HL-60/S4 treated with phorbol 12-myristate 13-acetate at 8.2 ng/mL for 4 days and 3 days (cell line): ENCODE results near the gene ADRA2B.
"Not testable (repeated sequence)": the region's sequence is repeated elsewhere in the genome, so short reads cannot be mapped to it uniquely, and the experiment has no call there.

ENCODE experiments used
- in situ Hi-C: fragments of 300-500 bp; cut with MboI; formaldehyde crosslinking; loops from 2 replicates; pipeline ENCODE4 v1.15.0; 2022; ENCODE audit warnings: low sequenced_read_pairs

ADRA2B gene

DNA sequence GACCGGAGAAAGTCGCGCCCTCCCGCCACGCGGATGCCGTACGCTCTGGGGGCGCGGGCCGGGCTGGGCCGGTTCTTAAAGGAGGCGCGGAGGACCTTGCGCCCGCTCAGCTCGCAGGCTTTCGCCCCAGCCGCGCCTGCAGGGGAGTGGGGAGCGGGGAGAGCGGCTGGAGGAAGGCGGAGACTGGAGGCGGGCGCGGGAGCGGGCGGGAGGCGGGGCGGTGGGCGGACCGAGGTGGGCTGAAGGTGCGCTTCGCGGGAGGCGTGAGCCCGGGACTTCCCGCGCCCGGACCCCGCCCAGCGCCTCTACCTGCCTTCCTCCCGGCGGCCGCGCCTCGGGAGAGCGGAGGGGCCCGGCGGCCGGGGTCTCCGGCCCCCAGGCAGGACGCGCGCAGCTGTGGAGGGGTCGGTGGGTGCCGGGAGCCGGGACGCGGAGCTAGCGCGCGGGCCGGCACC is at the start of gene ADRA2B:
ADRA2B (minus strand) TSS at position 148 of the 455 bp plus-strand sequence. CDS start 422 bp downstream, outside the sequence.
- in situ Hi-C loops = loop anchor here (25.0 kb wide), 1 partner anchor 104 kb away; no protein-coding TSS in a partner anchor

DNA sequence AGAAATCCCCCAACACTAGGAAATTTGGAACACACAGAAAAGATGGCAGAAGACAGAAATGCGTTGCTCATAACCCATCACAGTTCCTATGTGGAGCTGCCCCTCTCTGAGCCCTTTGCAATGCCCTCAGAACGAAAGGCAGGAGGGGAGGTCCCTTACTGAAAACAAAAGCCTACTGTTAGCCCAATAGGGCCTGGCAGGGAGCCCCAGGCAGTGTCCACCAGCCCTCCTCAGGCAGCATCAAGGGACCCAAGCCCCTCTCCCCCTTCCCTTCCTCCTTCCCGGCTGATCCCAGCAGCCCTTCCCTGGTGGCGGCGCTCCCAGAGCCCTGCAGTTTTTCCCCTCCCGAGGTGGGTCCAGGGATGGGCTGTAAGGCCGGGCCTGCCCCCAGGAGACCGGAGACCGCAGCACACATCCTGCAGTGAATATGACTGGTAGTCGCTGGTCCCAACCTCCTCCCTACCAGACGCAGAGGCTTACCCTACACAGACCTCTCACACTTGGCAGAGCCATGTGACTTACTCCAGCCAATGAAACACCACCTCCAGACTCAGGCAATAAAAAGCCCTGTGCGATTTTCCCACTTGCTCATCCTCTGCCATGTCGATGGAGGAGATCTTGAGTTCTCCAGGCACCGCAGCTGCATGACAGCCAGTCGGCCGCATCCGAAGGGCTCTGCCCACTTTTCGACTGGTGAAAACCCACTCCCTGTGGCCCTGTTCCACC is 48.3 kb upstream of the ADRA2B start:
- in situ Hi-C loops = no loop called here

DNA sequence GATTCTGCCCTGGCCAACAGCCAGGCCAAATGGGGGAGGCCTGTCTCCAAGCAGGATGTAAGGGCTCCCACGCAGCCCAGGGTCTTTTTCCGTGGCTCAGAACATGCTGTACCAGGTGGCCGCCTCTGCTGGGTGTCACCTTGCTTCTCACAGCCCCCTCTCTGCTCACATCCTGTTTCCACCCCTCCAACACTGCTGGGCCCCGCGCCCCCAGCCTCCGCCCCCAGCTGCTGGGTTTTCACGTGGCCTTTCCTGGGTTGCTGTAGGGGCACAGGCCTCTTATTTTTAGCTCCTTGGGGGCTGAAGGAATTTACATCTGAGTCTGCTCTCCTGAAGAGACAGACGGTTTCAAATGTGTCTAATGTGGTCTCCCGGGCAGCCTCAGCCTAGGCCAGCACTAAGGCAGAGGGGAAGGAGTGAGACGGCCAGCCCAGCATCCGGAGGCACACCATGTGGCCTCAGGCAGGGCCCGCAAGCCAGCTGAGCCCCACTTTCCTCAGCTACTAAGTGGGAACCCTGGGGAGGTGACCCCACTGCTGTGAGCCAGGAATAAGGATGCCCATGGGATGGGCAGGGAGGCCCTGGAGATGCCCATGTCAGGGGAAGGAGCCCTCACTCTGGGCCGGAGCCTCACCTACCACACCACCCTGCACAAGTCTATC is 47.5 kb upstream of the ADRA2B start:
- in situ Hi-C loops = no loop called here

DNA sequence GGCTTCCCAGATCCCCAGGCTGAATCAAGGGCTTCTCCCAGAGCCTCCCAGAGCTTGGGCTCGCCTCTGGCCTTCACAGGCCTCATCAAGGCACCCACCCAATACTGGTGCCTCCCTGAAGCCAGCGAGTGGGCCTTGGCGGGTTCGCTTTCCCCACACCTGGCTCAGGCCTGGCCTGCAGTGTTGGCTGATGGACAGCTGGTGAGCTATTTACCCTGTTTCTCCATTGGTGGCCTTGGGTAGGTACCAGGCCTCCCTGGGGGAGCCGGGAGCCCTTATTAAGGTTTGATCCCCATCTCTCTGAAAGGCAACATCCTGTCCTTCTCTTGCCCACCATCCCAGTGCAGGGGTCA is 47.0 kb upstream of the ADRA2B start:
- in situ Hi-C loops = no loop called here

DNA sequence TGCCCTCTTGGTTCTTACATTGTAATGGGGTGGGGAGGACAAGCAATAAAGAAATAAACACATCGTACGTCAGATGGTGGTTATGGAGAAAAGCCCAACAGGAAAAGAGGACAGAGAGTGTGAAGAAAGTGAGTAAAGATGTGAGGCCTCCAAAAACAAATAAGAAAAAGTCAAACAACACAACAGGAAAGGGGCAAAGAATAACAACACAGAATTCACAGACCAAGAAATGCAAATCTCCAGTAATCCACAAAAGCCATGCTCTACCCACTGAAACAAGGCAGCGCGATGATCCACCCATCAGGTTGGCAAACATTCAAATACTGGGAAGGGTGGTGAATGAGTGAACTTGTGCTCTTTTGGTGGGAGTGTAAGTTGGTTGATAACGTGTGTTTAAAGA is 45.5 kb upstream of the ADRA2B start:
- in situ Hi-C loops = no loop called here

DNA sequence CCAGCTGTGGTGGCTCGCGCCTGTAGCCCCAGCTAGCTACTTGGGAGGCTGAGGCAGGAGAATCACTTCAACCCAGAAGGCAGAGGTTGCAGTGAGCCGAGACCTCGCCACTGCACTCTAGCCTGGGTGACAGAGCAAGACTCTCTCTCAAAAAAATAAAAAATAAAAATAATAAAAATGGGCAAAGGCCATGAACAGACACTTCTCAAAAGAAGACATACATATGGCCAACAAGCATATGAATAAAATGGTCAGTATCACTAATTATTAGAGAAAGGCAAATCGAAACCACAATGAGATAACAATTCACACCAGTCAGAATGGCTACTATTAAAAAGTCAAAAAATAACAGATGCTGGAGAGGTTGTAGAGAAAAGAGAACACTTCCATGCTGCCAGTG is 44.0 kb upstream of the ADRA2B start:
- in situ Hi-C loops = not testable (repeated sequence)

DNA sequence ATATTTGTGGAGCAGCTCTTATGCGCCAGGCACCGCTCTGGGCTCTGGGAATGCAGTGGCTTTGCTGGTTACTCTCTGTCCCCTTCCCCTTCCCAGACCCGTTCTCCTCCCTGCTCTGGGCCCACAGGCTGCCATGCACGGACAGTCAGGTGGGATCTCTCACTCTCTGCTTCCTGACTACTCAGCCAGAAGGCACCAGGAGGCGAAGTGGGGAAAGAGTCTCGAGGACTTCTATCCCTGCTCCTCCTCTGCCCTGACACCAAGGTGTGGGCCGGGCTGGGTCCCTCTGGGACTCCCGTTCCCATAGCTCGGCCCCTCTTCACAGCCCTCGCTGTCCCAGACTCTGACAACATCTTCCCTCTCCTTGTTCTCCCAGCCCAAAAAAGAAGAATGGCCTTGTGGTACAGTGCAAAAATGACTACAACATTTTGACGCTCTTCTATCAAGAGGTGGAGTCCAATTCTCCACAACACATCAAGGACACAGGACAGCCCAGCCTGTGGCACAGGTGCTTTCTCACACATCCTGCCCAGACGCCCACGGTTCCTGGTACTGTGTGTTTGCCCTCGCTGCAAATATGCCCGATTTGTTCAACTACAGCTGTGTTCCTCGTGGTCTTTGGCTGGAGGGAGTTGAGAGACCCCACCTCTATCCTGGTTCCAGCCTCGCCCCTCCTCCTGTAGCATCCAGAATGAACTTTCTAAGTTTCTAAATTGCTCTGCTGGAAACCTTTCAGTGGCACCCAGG is 42.9 kb upstream of the ADRA2B start:
- in situ Hi-C loops = no loop called here

DNA sequence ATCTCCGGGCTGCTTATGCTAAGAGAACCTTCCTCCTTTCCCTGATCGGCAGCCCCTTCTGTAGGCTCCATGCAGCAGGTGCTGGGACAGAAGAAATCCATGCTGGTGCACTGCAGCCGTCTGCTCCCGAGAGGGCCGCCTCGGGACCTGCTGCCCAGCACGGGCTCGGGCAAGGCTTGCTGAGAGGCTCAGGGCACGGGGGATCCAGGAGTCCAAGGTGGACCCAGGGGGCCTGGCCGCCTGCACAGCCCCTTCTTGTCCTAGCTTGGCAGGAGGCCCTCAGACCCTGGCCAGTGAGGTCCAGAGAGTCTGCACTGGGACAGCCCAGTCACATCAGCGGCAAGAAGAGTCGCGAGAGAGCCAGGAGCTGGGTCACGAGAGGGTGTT is 42.2 kb upstream of the ADRA2B start:
- in situ Hi-C loops = no loop called here

DNA sequence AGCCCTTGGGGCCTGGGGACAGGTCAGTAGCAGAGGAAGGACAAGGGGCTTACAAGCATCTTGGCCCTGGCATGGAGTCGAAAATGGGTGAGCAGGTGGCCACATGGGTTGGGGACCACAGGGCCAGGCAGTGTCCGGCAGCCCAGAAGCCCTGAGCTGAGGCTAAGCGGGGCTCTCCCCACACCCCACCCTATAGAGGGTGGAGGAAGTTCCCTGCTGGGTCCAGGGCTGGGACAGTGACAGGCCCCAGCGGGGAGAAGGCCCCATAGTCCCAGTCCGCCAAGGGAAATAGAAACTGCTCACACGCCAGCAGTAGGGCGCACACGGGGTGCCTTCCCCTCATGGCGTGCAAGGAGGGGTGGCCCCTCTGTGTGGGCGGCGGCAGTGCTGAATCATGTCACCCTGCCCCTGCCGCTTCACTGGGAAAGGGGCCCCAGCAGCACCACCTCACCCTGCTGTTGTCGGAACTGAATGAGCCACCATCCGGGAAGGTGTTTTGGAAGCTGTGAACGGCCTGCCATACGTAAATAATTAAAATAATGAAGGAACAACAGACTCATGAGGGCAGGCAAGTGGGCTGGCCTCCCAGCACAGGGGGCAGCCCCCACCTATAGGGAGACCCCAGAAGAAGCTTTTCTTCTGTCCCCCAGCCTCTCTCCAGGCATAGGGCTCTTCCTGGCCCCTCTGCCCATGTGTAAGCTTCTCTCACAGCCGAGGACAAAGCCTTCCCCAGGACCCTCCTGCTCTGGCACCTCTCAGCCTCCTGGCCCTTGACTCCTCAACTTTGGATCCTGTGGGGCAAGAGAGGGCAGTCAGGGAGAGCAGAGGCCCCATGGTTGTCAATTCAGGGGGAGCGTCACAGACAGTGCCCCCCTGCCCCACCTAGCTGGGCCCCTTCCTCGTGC is 41.5 kb upstream of the ADRA2B start:
- in situ Hi-C loops = no loop called here

DNA sequence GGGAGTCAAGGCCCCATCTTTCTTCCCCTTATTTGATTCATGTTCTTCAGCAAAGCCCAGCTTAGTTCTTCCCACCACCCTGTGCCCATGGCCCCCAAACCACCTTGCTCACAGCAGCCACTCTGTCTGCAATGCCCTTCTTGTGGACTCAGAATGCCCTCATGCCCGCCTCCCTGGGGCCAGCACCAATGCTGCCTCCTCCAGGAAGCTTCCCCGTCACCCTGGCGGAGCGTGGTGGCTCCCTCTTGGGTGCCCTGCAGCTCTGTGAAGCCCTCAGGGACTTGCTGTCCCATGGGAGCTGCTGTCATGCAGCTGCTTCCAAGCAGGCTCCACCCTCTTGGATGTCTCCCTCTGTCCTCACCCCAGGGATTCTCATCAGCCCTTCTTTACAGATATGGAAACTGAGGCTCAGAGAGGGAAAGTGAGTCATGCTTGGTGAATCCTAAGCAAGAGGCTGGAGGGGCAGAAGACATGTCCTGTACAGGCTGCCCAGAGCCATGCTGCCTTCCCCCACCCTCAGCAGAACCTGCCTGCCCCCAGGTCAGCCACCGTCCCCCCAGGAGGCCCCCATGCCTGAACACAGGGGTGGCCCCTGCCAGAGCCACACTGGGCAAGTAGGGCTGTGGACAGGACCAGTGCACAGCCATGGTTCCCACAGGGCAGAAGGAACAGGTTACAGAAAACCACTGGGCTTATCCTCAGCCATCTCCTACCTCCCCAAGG is 40.7 kb upstream of the ADRA2B start:
- in situ Hi-C loops = no loop called here

DNA sequence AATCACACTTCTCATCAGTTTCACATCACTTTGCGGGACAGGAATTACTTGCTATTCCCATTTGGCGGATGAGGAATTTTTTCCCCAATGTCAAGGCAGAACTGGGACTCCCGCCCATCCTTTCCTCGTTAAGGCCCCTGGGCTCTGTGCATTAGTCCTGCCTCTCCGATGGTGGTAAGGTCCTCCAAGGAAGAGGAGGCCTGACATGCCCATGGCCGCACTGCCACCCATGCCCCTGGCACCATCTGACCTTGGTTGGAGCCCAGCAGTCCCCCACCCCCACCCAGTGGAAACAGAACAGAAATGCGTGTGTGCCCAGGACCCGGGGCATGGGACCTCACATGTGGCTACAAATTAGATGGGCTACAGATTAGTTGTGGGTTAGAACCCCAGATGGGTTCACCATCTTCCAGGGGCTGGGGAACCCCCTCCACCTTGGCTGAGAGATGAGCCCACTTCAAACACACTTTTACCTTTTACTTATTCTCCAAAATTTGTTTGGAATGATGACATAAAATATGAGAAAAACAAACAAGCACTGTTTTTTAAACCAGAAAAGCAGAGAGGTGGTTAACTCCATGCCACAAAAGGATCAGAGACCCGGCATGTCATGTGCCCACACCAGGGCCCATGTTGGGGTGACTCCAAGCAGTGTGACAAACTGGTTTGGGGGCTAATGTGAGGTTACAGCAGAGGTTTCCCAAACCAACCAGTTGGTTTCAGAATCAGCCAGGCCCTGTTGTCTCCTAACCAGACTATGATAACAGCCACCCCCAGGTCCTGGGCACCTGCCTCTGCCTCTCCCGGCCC is 39.8 kb upstream of the ADRA2B start:
- in situ Hi-C loops = no loop called here

DNA sequence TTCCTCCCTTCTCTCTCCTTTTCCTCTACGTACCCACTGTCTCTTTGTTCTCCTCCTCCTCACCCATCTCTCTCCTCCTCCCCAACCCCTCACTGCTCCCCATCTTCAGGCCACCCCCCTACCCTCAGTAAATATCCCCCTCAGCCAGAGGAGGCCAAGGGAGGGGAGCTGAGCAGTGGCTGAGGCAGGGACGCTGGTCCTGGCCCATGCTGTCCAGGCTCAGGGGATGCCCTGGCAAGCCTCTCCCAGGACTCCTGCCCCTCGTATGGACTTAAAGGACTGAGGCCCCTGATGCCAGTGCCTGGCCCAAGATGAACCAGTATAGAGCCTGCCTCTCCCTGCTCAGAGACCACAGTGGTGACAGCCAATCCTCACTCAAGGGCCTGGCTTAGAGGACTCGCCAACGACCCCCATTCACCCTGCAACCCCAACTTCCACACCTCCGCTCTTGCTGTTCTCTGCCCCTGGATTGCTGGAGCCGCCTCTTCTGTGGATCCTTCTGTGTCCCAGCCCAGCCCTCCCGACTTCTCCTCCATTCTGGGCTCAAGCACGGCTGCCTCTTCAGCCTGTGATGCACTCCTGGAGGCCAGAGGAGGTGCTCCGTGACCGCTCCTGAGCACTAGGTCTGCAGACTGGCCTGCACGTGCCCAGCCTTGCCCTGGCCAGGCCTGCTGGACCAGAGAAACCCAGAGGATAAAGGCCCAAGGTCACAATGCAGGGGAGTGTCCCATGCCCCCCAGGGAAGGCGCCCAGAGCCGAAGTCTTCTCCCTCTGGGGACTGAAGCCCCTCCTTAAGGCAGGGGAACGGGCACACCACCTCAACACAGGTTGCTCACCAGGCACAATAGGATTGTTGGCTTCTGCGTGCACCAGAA is 38.4 kb upstream of the ADRA2B start:
- in situ Hi-C loops = no loop called here

DNA sequence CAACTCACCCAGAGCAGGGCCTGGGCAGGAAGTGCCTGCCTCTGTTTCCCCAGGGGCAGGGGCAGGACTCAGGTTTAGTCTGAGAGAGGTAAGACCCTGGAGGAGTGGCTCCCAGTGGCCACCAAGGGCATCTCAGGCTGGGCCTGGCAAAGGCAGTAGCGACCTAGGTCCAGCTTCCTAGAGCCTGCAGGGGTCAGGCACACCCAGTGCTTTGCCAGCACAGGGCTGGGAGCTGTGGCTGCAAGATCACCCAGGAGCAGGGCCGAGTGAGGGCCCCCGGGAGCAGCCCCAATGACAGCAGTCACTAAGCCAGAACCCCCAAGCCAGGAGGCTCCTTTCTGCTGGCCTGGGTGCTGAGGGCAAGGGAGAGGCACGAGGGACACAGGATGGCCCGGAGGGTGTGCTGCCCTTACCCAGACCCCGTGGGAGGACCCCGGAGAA is 37.6 kb upstream of the ADRA2B start:
- in situ Hi-C loops = no loop called here

DNA sequence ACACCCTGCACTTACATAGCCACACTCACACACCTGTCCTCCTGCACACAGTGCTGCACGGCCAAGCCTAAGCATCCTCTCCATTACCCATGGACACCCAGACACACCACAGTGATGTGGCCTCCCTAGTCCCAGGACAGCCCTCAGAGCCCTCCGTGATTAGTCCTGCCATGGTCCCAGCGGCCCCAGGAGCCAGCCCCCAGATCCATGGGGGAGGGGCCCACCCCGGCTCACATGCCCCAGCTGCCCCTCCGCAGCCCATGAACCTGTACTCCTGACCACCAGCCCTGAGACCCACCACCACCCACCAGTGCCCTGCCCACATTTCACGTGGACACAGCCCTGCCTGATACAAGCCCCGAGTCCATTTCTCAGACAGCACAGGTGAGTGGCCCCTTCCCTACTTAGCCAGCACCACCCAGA is 36.9 kb upstream of the ADRA2B start:
- in situ Hi-C loops = no loop called here

DNA sequence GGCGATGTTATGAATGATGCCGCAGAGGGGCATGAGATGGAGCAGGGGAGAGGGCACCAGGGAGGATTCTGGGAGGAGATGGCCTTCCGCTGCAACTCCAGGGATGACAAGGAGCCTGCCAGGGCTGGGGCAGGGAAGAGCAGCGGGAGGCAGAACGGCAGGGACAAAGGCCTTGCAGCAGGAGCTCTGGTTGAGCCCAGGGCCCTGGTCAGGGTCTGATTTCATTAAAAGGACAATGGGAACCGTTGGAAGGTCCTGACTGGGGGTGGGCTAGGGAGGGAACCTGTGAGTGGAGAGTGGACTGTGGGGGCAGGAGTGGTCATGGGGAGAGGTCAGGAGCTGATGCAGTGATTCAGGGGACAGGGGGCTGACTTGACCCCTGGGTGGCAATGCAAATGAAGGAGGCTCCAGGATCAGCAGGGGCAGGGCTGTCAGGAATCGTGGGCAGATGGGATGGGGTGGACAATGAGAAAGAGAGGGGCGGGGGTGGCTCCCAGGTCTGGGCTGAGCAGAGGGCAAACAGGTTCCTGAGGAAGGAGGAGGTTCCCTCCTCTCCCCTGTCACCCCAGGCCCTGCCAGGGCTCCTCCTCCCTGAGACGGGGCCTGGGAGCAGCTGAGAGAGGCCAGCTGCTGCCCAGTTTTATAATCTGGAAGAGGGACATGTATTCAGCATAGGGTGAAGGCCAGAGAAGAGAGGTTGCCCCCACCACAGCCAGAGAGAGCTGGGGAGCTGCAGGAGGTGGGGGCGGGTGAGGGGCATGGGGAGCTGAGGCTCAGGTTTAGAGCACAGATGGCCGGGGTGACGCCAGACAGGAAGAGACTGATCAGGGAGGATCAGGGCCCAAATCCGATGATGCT is 36.2 kb upstream of the ADRA2B start:
- in situ Hi-C loops = no loop called here

DNA sequence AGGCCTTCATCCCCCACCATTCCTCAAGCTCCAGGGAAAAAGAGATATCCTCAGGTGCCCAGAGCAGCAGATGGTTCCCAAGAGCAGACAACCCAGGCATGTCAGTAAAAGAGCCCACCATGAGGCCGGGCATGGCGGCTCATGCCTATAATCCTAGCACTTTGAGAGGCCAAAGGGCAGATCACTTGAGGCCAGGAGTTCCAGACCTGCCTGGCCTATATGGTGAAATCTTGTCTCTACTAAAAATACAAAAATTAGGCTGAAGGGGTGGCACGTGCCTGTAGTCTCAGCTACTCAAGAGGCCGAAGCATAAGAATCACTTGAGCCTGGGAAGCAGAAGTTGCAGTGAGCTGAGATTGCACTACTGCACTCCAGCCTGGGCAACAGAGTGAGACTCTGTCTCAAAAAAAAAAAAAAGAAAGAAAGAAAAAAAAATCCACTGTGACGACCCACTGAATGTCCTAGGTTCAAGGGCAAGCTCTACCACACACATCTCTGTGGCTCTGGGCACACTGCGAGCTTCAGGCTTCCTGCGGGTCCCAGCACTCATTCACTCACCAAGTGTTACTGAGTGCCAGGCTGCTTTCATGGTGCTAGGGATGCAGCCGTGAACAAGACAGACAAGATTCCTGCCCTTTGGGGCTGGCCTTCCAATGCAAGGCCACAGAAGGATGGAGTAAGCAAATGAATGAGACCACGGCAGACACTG is 35.4 kb upstream of the ADRA2B start:
- in situ Hi-C loops = no loop called here
